ENCODE data around the gene LIMS4. TPM values are rescaled to one million over a fixed set of nuclear protein-coding genes. Genes with fewer than 3 reads are reported as not detected.
"Not testable (repeated sequence)": the region's sequence is repeated elsewhere in the genome, so short reads cannot be mapped to it uniquely, and the experiment has no call there.

The LIMS4 gene
- total RNA-seq, 1 experiment from 2014 or later = 1.1 TPM

DNA sequence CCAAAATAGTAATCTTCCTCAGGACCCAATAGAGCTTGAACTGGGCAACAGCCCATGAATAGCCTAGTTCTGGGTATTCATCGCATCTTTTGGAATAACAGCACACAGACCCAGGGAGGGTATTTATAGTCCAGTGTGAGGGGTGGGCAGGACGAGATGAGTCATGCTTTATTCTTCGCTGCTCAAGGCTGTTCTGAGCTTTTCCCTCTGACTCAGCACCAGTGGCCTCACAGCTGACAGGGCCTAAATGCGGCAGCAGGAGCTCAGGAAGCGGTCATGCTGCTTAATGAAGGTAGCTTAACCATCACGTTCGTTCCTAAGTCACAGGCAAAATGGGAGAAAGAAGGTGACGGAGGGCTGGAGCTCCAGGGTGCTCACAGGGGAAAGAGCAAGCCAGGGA lies 7.3 kb downstream of the LIMS4 start:
- H3K36me3 ChIP-seq (ENCODE audit: control insufficient read depth in 1 of 2, insufficient read depth in 2 of 2, low read length in 2 of 2); H3K27ac ChIP-seq (ENCODE audit: low read depth, low read length); H3K79me2 ChIP-seq (ENCODE audit: insufficient read depth, low read length); POLR2A ChIA-PET; RAD21 ChIA-PET (ENCODE audit: low non-redundant PET in 1 of 2, low total read pairs in 2 of 2, uncharacterized antibody in 2 of 2, unreplicated experiment in 2 of 2); BruUV-seq (replicated peaks); H3K4me3 ChIP-seq (replicated peaks in 1 of 2; ENCODE audit: low read depth in 1 of 2, low read length in 2 of 2); intact Hi-C loops (cut with micrococcal nuclease); H3K4me1 ChIP-seq (ENCODE audit: control insufficient read depth in 1 of 2, insufficient read depth in 2 of 2, low read length in 2 of 2); H3K9ac ChIP-seq (ENCODE audit: low read length); H3K4me2 ChIP-seq (ENCODE audit: low read length); H4K20me1 ChIP-seq (ENCODE audit: insufficient read depth); H2AFZ ChIP-seq (ENCODE audit: low read depth, low read length, poor library complexity, severe bottlenecking); H3K27me3 ChIP-seq (ENCODE audit: insufficient read depth, low read length); CTCF ChIA-PET; H3K9me3 ChIP-seq (ENCODE audit: control insufficient read depth in 1 of 2, insufficient read depth in 1 of 2, low read depth in 1 of 2, low read length in 2 of 2); DNase-seq (ENCODE audit: low read depth, low spot score); H3K9me2 ChIP-seq (ENCODE audit: insufficient read depth): not testable (repeated sequence)
- peak; percentile 87 for ATAC-seq

DNA sequence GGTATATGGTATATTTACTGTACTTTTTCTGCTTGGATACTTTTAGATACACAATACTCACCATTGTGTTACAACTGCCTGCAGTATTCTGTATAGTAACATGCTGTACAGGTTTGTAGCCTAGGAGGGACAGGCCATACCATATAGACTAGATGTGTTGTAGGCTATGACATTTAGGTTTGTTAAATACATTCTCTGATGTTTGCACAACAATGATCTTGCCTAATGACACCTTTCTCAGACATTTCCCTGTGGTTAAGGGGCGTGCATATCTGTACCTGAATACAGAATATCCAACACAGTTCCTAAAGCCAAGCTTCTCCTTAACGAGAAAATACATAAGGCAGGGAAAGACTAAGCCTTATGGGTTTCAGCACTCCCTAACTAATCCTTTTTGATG lies 10.2 kb downstream of the LIMS4 start:
- H2AFZ ChIP-seq (ENCODE audit: low read depth, low read length, poor library complexity, severe bottlenecking); H3K4me1 ChIP-seq (ENCODE audit: control insufficient read depth in 1 of 2, insufficient read depth in 2 of 2, low read length in 2 of 2); H3K79me2 ChIP-seq (ENCODE audit: insufficient read depth, low read length); intact Hi-C loops (cut with micrococcal nuclease); CTCF ChIA-PET; H3K27me3 ChIP-seq (ENCODE audit: insufficient read depth, low read length); H3K9me3 ChIP-seq (ENCODE audit: control insufficient read depth in 1 of 2, insufficient read depth in 1 of 2, low read depth in 1 of 2, low read length in 2 of 2); RAD21 ChIA-PET (ENCODE audit: low non-redundant PET in 1 of 2, low total read pairs in 2 of 2, uncharacterized antibody in 2 of 2, unreplicated experiment in 2 of 2); DNase-seq (ENCODE audit: low read depth, low spot score); POLR2A ChIA-PET; BruUV-seq (replicated peaks); H3K9me2 ChIP-seq (ENCODE audit: insufficient read depth); H3K4me3 ChIP-seq (replicated peaks in 1 of 2; ENCODE audit: low read depth in 1 of 2, low read length in 2 of 2); H3K4me2 ChIP-seq (ENCODE audit: low read length); H3K27ac ChIP-seq (ENCODE audit: low read depth, low read length); H3K36me3 ChIP-seq (ENCODE audit: control insufficient read depth in 1 of 2, insufficient read depth in 2 of 2, low read length in 2 of 2); H4K20me1 ChIP-seq (ENCODE audit: insufficient read depth); ATAC-seq; H3K9ac ChIP-seq (ENCODE audit: low read length): not testable (repeated sequence)

DNA sequence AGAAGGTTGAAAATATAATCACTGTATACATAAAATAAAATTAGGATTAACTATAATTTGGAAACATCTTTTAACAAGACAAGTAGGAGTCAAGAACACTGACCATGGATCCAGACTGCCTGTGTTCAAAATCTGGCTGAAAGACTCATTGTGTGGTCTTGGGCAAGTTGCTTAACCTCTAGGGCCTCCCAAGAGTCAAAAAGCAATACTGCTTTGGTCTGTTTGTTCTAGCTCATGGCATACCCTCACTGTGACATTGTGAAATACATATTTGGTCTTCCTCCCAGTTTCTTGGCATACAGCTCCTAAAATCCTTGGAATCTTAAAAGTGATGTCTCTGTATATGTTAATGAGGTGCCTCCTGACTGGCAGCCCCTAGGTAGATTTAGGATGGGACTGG lies 12.3 kb downstream of the LIMS4 start:
- H3K79me2 ChIP-seq (ENCODE audit: insufficient read depth, low read length); H3K9me3 ChIP-seq (ENCODE audit: control insufficient read depth in 1 of 2, insufficient read depth in 1 of 2, low read depth in 1 of 2, low read length in 2 of 2); DNase-seq (ENCODE audit: low read depth, low spot score); H3K27me3 ChIP-seq (ENCODE audit: insufficient read depth, low read length); RAD21 ChIA-PET (ENCODE audit: low non-redundant PET in 1 of 2, low total read pairs in 2 of 2, uncharacterized antibody in 2 of 2, unreplicated experiment in 2 of 2); H2AFZ ChIP-seq (ENCODE audit: low read depth, low read length, poor library complexity, severe bottlenecking); H3K36me3 ChIP-seq (ENCODE audit: control insufficient read depth in 1 of 2, insufficient read depth in 2 of 2, low read length in 2 of 2); POLR2A ChIA-PET; BruUV-seq (replicated peaks); H3K4me1 ChIP-seq (ENCODE audit: control insufficient read depth in 1 of 2, insufficient read depth in 2 of 2, low read length in 2 of 2); H3K9me2 ChIP-seq (ENCODE audit: insufficient read depth); H3K27ac ChIP-seq (ENCODE audit: low read depth, low read length); H3K9ac ChIP-seq (ENCODE audit: low read length); H4K20me1 ChIP-seq (ENCODE audit: insufficient read depth); ATAC-seq; H3K4me2 ChIP-seq (ENCODE audit: low read length); H3K4me3 ChIP-seq (replicated peaks in 1 of 2; ENCODE audit: low read depth in 1 of 2, low read length in 2 of 2); intact Hi-C loops (cut with micrococcal nuclease); CTCF ChIA-PET: not testable (repeated sequence)

DNA sequence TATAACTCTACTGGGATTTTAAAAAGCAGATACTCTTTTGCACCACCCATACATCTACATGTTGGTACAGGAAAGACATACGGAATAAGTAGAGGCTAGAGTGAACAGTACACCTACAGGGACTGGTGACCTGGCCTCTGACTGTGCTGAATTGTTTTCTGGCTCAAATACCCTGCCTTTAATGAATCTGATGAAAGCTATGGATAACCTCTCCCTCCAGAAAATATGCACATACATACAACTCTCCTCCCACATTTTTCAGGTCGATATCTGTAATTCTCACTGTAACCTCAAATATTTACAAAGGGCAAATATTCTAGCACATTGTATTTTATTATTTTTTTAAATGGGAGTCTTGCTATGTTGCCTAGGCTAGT lies 15.4 kb downstream of the LIMS4 start:
- not testable (repeated sequence) for H3K4me3 ChIP-seq (replicated peaks in 1 of 2; ENCODE audit: low read depth in 1 of 2, low read length in 2 of 2)

More for the DNA sequence above, 15.4 kb downstream of the LIMS4 start:
- H4K20me1 ChIP-seq (ENCODE audit: insufficient read depth); H3K79me2 ChIP-seq (ENCODE audit: insufficient read depth, low read length); H3K27ac ChIP-seq (ENCODE audit: low read depth, low read length); POLR2A ChIA-PET; intact Hi-C loops (cut with micrococcal nuclease); DNase-seq (ENCODE audit: low read depth, low spot score); BruUV-seq (replicated peaks); H3K4me1 ChIP-seq (ENCODE audit: control insufficient read depth in 1 of 2, insufficient read depth in 2 of 2, low read length in 2 of 2); H3K9me3 ChIP-seq (ENCODE audit: control insufficient read depth in 1 of 2, insufficient read depth in 1 of 2, low read depth in 1 of 2, low read length in 2 of 2); H2AFZ ChIP-seq (ENCODE audit: low read depth, low read length, poor library complexity, severe bottlenecking); CTCF ChIA-PET; RAD21 ChIA-PET (ENCODE audit: low non-redundant PET in 1 of 2, low total read pairs in 2 of 2, uncharacterized antibody in 2 of 2, unreplicated experiment in 2 of 2); H3K9ac ChIP-seq (ENCODE audit: low read length); H3K4me2 ChIP-seq (ENCODE audit: low read length); ATAC-seq; H3K27me3 ChIP-seq (ENCODE audit: insufficient read depth, low read length); H3K36me3 ChIP-seq (ENCODE audit: control insufficient read depth in 1 of 2, insufficient read depth in 2 of 2, low read length in 2 of 2); H3K9me2 ChIP-seq (ENCODE audit: insufficient read depth): not testable (repeated sequence)
